Measurements from ENCODE around the gene POGLUT3. TPM values are rescaled to one million over a fixed set of nuclear protein-coding genes. Genes with fewer than 3 reads are reported as not detected.

POGLUT3 gene, protein sequence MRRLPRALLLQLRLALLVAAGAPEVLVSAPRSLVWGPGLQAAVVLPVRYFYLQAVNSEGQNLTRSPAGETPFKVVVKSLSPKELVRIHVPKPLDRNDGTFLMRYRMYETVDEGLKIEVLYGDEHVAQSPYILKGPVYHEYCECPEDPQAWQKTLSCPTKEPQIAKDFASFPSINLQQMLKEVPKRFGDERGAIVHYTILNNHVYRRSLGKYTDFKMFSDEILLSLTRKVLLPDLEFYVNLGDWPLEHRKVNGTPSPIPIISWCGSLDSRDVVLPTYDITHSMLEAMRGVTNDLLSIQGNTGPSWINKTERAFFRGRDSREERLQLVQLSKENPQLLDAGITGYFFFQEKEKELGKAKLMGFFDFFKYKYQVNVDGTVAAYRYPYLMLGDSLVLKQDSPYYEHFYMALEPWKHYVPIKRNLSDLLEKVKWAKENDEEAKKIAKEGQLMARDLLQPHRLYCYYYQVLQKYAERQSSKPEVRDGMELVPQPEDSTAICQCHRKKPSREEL
- 9.4 to 12.7 TPM (median 11.2 TPM) in 5 replicates for total RNA-seq (2022; extraction: Qiagen RNA extraction; ENCODE audit: low read depth)

DNA sequence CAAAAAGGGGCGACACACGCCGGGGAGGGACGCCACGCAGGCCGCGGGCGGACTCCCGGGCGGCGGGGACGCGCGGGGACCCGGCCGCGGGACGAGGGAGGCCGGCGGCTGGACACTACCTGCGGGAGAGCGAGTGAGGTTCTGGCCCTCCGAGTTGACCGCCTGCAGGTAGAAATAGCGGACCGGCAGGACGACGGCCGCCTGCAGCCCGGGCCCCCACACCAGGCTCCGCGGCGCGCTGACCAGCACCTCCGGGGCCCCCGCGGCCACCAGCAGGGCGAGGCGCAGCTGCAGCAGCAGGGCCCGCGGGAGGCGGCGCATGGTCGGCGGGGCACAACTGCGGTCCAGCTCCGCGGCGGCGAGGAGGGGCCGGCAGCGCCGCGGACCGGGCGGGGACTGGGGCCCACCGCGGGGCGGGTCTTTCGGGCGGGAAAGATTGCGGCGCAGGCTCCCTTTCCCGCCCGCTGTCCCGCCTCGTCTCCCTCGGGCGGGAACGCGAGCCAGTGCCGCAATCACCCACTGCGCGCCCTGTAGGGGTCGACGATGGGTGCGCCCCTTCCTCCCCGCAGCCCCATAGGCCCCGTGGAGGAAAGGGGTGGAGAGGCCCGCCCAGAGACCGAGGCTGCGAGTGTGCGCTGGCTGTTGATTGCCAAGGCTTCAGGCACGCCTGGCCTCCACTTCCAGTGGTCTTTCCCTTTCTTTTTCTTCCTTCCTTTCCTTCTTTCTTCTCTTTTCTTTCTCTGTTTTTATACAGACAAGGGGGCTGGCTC, at the start of gene POGLUT3:
POGLUT3 (minus strand) TSS at position 339 of the 770 bp plus-strand sequence; CDS start at position 321, 18 bp downstream.

GRCh38 chr11:108467091-108467823, 30.9 kb downstream of the POGLUT3 start, which contains the start of gene C11orf65:
Gene C11orf65 (minus strand): TSS chr11:108467529. CDS start chr11:108461559, 5,970 bp downstream.

Other genes with a start within 250 kb of the POGLUT3 start
- gene C11orf65, start 30.9 kb downstream of the POGLUT3 start, total RNA-seq (2022; extraction: Qiagen RNA extraction; ENCODE audit: low read depth), result 0.13 to 0.54 TPM (median 0.48 TPM) in 3 of 5 replicates, not detected in the others
- 0.02 to 0.09 TPM (median 0.04 TPM) in 4 of 5 replicates, not detected in the other for gene EXPH5, start 95.4 kb upstream of the POGLUT3 start, total RNA-seq (2022; extraction: Qiagen RNA extraction; ENCODE audit: low read depth)
- gene DDX10, start 166.7 kb upstream of the POGLUT3 start, total RNA-seq (2022; extraction: Qiagen RNA extraction; ENCODE audit: low read depth), result 56.5 to 73.4 TPM (median 60.8 TPM) in 5 replicates